Activated CD4-positive, alpha-beta memory T cell treated with anti-CD3 and anti-CD28 coated beads, Interleukin-2, amount 10 ng/mL, durations not matched to agents 7 days and 5 days (primary cell): ENCODE measurements around the gene EMP3. TPM values are rescaled to one million over a fixed set of nuclear protein-coding genes. Genes with fewer than 3 reads are reported as not detected.

Experiments
- CTCF ChIA-PET: fragments of 350-600 bp; sonication (Branson Sonifier 250); formaldehyde crosslinking; loops from one replicate; lab custom pipeline; 2021; ENCODE audit warnings: antibody characterized with exemption, inconsistent platforms; lab: Charles Lee
- POLR2A ChIA-PET: fragments of 350-600 bp; sonication (Branson Sonifier 250); formaldehyde crosslinking; loops from one replicate; lab custom pipeline; 2021; ENCODE audit warnings: antibody characterized with exemption; lab: Charles Lee
- DNase-seq: peaks from one replicate; pipeline ENCODE4 v3.0.0-alpha.2; 2020
- H3K27ac Mint-ChIP-seq: one replicate; pipeline ENCODE4 v1.8.0; 2021; ENCODE audit warnings: mild to moderate bottlenecking, mixed read lengths
- H3K27me3 Mint-ChIP-seq: one replicate; pipeline ENCODE4 v1.8.0; 2021; ENCODE audit warnings: mixed read lengths
- H3K36me3 Mint-ChIP-seq: one replicate; pipeline ENCODE4 v1.8.0; 2021; ENCODE audit warnings: low read depth, mixed read lengths
- H3K4me1 Mint-ChIP-seq: one replicate; pipeline ENCODE4 v1.8.0; 2021; ENCODE audit warnings: mixed read lengths
- H3K4me3 Mint-ChIP-seq: one replicate; pipeline ENCODE4 v1.8.0; 2021; ENCODE audit warnings: mild to moderate bottlenecking, mixed read lengths
- H3K9me3 Mint-ChIP-seq: one replicate; pipeline ENCODE4 v1.8.0; 2021; ENCODE audit warnings: mixed read lengths
- total RNA-seq, 2 experiments: library from RNA; stranded (reverse); gene quantifications; one replicate each; pipeline ENCODE4 v1.2.3, GENCODE V29; 2021

EMP3 gene
- total RNA-seq, 2 experiments from 2014 or later: 418 to 447 TPM

- no peak for DNase-seq
- ChIA-PET POLR2A (no interaction called here), CTCF (interaction anchor here (1.0 to 1.1 kb wide), 2 partner anchors 12 to 25 kb away, joined by 4 read pairs; no protein-coding TSS in a partner anchor)
- Mint-ChIP-seq H3K36me3 (peaks cover 5% of the 10 kb centered on the region), H3K27ac (no peak overlapping the region), H3K4me3 (no peak overlapping the region), H3K4me1 (peaks cover 11% of the 10 kb centered on the region), H3K27me3 (no peaks in the 10 kb centered on the region), H3K9me3 (no peaks in the 10 kb centered on the region)
Observed at GRCh38 chr19:48338802-48339503, 13.6 kb downstream of the EMP3 start.

- no peak for DNase-seq
- H3K36me3 Mint-ChIP-seq: no peaks in the 10 kb centered on the region
- H3K27ac Mint-ChIP-seq: no peak overlapping the region
- H3K4me1 Mint-ChIP-seq: no peaks in the 10 kb centered on the region
- POLR2A ChIA-PET: interaction anchor here (1.5 kb wide), 1 partner anchor 23 kb away, joined by 3 read pairs; the partner anchor contains the start of genes SYNGR4 and TMEM143
- H3K9me3 Mint-ChIP-seq: no peaks in the 10 kb centered on the region
- CTCF ChIA-PET: interaction anchor here (0.8 to 2.1 kb wide), 4 partner anchors 10 to 51 kb away, joined by 3 to 14 read pairs (median 4); partner anchors contain the start of gene KDELR1
- H3K27me3 Mint-ChIP-seq: no peaks in the 10 kb centered on the region
- H3K4me3 Mint-ChIP-seq: no peak overlapping the region
Observed at GRCh38 chr19:48340995-48341394, 15.6 kb downstream of the EMP3 start.

- no peak overlapping the region for H3K4me3 Mint-ChIP-seq
- no peak overlapping the region for H3K27ac Mint-ChIP-seq
- DNase-seq: no peak
- H3K9me3 Mint-ChIP-seq: no peaks in the 10 kb centered on the region
- no peaks in the 10 kb centered on the region for H3K36me3 Mint-ChIP-seq
- no peaks in the 10 kb centered on the region for H3K4me1 Mint-ChIP-seq
- no peaks in the 10 kb centered on the region for H3K27me3 Mint-ChIP-seq
- ChIA-PET POLR2A (interaction anchor here (1.5 kb wide), 1 partner anchor 22 kb away, joined by 3 read pairs; the partner anchor contains the start of genes SYNGR4 and TMEM143), CTCF (interaction anchor here (2.1 kb wide), 2 partner anchors 9 to 27 kb away, joined by 5 to 14 read pairs; no protein-coding TSS in a partner anchor)
Observed at GRCh38 chr19:48341515-48342413, 16.4 kb downstream of the EMP3 start.

- Mint-ChIP-seq H3K4me3 (no peak overlapping the region), H3K36me3 (no peaks in the 10 kb centered on the region), H3K27me3 (no peaks in the 10 kb centered on the region), H3K27ac (no peak overlapping the region), H3K9me3 (no peaks in the 10 kb centered on the region), H3K4me1 (no peaks in the 10 kb centered on the region)
- CTCF ChIA-PET: no interaction called here
- no peak for DNase-seq
- POLR2A ChIA-PET: no interaction called here
Observed at GRCh38 chr19:48342414-48342738, 17.0 kb downstream of the EMP3 start.

- DNase-seq: no peak
- CTCF ChIA-PET: interaction anchor here (1.8 kb wide), 1 partner anchor 29 kb away, joined by 4 read pairs; no protein-coding TSS in a partner anchor
- Mint-ChIP-seq H3K27me3 (no peaks in the 10 kb centered on the region), H3K36me3 (no peaks in the 10 kb centered on the region), H3K9me3 (no peaks in the 10 kb centered on the region), H3K4me1 (no peaks in the 10 kb centered on the region), H3K27ac (no peak overlapping the region), H3K4me3 (no peak overlapping the region)
- POLR2A ChIA-PET: no interaction called here
Observed at GRCh38 chr19:48342841-48343540, 17.6 kb downstream of the EMP3 start.

DNA sequence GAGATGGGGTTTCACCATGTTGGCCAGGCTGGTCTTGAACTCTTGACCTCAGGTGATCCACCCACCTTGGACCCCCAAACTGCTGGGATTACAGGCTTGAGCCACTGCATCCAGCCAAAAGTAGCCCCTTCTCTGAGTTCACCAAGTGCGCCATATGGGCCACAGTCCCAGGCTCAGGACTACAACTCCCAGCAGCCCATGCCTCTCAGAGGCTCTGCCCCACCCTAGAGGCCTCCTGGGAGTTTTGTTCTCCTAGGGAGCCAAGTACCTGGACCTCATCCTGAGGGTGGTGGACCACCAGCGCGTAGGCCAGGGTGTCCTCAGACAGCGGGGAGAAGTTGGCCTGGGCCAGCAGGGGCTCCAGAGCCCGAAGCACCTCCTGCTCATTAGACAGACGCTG, 19.5 kb downstream of the EMP3 start:
- no peaks in the 10 kb centered on the region for H3K36me3 Mint-ChIP-seq
- DNase-seq: no peak
- CTCF ChIA-PET: interaction anchor here (1.8 kb wide), 1 partner anchor 31 kb away, joined by 4 read pairs; no protein-coding TSS in a partner anchor
- H3K4me1 Mint-ChIP-seq: no peaks in the 10 kb centered on the region
- H3K27me3 Mint-ChIP-seq: no peaks in the 10 kb centered on the region
- H3K9me3 Mint-ChIP-seq: no peaks in the 10 kb centered on the region
- POLR2A ChIA-PET: no interaction called here
- H3K4me3 Mint-ChIP-seq: no peak overlapping the region
- no peak overlapping the region for H3K27ac Mint-ChIP-seq

DNA sequence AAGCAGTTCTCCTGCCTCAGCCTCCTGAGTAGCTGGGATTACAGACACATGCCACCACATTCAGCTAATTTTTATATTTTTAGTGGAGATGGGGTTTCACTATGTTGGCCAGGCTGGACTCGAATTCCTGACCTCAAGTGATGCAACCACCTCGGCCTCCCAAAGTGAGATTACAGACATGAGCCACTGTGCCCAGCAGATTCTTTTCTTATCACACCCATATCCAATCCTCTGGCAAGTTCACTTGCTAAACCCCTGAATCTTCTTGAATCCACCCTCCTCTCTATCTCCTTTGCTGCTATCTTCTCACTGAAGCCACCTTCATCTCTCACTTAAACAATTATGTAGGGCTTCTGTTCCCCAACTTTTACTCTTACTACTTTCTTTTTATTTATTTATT, 20.8 kb downstream of the EMP3 start:
- H3K4me3 Mint-ChIP-seq: no peak overlapping the region
- POLR2A ChIA-PET: no interaction called here
- no peaks in the 10 kb centered on the region for H3K27me3 Mint-ChIP-seq
- CTCF ChIA-PET: interaction anchor here (1.8 kb wide), 1 partner anchor 80 kb away, joined by 4 read pairs; no protein-coding TSS in a partner anchor
- H3K4me1 Mint-ChIP-seq: peaks cover 2% of the 10 kb centered on the region
- DNase-seq: no peak
- no peak overlapping the region for H3K27ac Mint-ChIP-seq
- H3K9me3 Mint-ChIP-seq: no peaks in the 10 kb centered on the region
- no peaks in the 10 kb centered on the region for H3K36me3 Mint-ChIP-seq

- no peak overlapping the region for H3K27ac Mint-ChIP-seq
- ChIA-PET POLR2A (no interaction called here), CTCF (interaction anchor here (1.0 to 1.8 kb wide), 3 partner anchors 14 to 236 kb away, joined by 3 to 5 read pairs (median 4); no protein-coding TSS in a partner anchor)
- H3K36me3 Mint-ChIP-seq: no peaks in the 10 kb centered on the region
- no peaks in the 10 kb centered on the region for H3K27me3 Mint-ChIP-seq
- no peak overlapping the region for H3K4me3 Mint-ChIP-seq
- H3K4me1 Mint-ChIP-seq: peaks cover 5% of the 10 kb centered on the region
- no peaks in the 10 kb centered on the region for H3K9me3 Mint-ChIP-seq
- no peak for DNase-seq
Observed at GRCh38 chr19:48348045-48348444, 22.7 kb downstream of the EMP3 start.

DNA sequence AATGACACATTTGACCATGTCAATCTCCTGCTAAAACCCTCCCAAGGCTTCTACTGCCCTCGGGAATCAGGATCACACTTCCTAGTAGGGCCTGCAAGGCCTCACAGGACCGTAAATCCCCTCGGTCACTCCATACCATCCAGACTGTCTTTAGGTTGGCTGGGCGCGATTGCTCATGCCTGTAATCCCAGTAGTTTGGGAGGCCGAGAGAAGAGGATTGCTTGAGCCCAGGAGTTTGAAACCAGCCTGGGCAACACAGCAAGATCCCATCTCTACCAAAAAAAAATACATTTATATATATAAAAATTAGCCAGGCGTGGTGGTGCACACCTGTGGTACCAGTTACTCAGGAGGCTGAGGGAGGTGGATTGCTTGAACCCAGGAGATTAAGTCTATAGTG, 23.4 kb downstream of the EMP3 start:
- ChIA-PET POLR2A (no interaction called here), CTCF (interaction anchor here (3.1 kb wide), 1 partner anchor 15 kb away, joined by 20 read pairs; the partner anchor contains the start of genes SYNGR4 and TMEM143)
- Mint-ChIP-seq H3K4me1 (peaks cover 5% of the 10 kb centered on the region), H3K27me3 (no peaks in the 10 kb centered on the region), H3K36me3 (no peaks in the 10 kb centered on the region), H3K9me3 (no peaks in the 10 kb centered on the region), H3K4me3 (no peak overlapping the region), H3K27ac (no peak overlapping the region)
- DNase-seq: no peak

DNA sequence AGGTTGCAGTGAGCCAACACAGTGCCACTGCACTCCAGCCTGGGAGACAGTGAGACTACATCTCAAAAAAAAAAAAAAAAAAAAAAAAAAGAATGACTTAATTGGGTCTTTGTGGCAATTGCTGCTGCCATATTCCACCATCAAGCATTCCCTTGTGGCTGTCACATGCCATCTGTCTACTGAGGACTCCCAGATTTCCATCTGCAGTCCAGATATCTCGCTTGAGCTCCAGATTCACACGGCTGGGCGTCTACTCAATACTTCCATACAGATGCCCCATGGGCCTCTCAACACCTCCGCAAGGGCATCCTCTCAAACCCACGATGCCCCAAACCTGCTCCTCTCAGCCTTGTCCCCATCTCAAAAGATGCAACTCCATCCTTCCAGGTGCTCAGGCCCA, 25.5 kb downstream of the EMP3 start:
- no peak for DNase-seq
- no peaks in the 10 kb centered on the region for H3K36me3 Mint-ChIP-seq
- H3K4me3 Mint-ChIP-seq: no peak overlapping the region
- ChIA-PET POLR2A (no interaction called here), CTCF (interaction anchor here (0.7 to 3.1 kb wide), 11 partner anchors 10 to 233 kb away, joined by 3 to 20 read pairs (median 5); partner anchors contain the start of genes KDELR1, SYNGR4 and TMEM143)
- peaks cover 5% of the 10 kb centered on the region for H3K4me1 Mint-ChIP-seq
- H3K27me3 Mint-ChIP-seq: no peaks in the 10 kb centered on the region
- no peaks in the 10 kb centered on the region for H3K9me3 Mint-ChIP-seq
- no peak overlapping the region for H3K27ac Mint-ChIP-seq

DNA sequence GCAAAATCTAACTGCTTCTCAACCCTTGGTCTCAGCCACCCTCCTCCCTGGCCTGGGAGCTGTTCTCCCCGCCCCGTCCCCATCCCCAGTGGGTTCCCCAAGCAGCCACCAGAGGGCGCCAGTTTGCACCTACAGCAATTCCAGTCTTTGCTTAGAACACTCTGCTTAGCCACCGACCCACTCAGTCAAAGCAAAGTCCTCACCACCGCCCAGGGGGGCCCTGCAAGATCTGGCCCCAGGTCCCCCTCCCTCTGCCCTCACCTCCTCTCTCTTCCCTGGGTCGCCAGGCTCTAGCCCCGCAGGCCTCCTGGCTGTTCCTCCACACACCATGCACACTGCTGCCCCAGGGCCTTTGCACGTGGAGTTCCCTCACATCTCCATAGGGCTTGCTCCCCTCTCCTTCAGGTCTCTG, 26.0 kb downstream of the EMP3 start:
- ChIA-PET CTCF (interaction anchor here (0.7 to 3.1 kb wide), 11 partner anchors 9 to 233 kb away, joined by 3 to 20 read pairs (median 5); partner anchors contain the start of genes KDELR1, SYNGR4 and TMEM143), POLR2A (interaction anchor here (0.8 kb wide), 1 partner anchor 39 kb away, joined by 4 read pairs; no protein-coding TSS in a partner anchor)
- Mint-ChIP-seq H3K36me3 (no peaks in the 10 kb centered on the region), H3K4me1 (peaks cover 5% of the 10 kb centered on the region), H3K27ac (no peak overlapping the region), H3K4me3 (no peak overlapping the region), H3K9me3 (no peaks in the 10 kb centered on the region), H3K27me3 (no peaks in the 10 kb centered on the region)
- DNase-seq: peak; percentile 86

DNA sequence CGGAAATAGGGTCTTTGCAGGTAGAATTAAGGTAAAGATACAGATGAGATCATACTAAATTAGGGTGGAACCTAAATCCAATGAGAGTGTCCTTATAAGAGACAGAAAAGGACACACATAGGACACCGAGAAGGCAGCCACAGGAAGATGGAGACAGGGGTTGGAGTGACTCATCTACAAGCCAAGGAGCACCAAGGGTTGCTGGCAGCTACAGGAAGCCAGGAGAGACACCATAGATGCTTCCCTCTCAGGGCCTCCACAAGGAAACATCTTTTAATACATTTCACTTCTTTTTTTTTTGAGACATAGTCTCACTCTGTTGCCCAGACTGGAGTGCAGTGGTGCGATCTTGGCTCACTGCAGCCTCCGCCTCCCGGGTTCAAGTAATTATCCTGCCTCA, 28.3 kb downstream of the EMP3 start:
- H3K27me3 Mint-ChIP-seq: no peaks in the 10 kb centered on the region

More for the DNA sequence above, 28.3 kb downstream of the EMP3 start:
- ChIA-PET CTCF (interaction anchor here (0.6 to 1.9 kb wide), 3 partner anchors 10 to 19 kb away, joined by 3 to 7 read pairs (median 3); partner anchors contain the start of genes SYNGR4 and TMEM143), POLR2A (interaction anchor here (2.3 kb wide), 1 partner anchor 10 kb away, joined by 9 read pairs; the partner anchor contains the start of genes SYNGR4 and TMEM143)
- Mint-ChIP-seq H3K4me3 (no peak overlapping the region), H3K27ac (no peak overlapping the region), H3K36me3 (no peaks in the 10 kb centered on the region), H3K4me1 (peaks cover 5% of the 10 kb centered on the region), H3K9me3 (no peaks in the 10 kb centered on the region)
- no peak for DNase-seq
